Natural killer cell treated with Interleukin-12 subunit alpha and Interleukin-12 subunit beta and Interleukin-15 and Interleukin-18, amount 100 ng/mL, for 72 hours (primary cell): ENCODE data around the gene PTPRS. TPM values are rescaled to one million over a fixed set of nuclear protein-coding genes. Genes with fewer than 3 reads are reported as not detected.
A peak's percentile ranks its signal among the peaks of the same experiment; 100 is the strongest.

Experiments
- ATAC-seq, 2 donors: fragments of 150-1000 bp; cut with Tn5 transposase in 1 of 2; sonication (Bioruptor Pico), chemical (Tn5 transposase) in 1 of 2; 2 replicates each; pipeline ENCODE4 v1.10.0; 2021
- DNase-seq: peaks from one replicate; pipeline ENCODE4 v3.0.0; 2022; ENCODE audit warnings: low spot score
- H3K27ac Mint-ChIP-seq, 2 donors: 1 replicate in 1 of 2; 2 replicates in 1 of 2; pipeline ENCODE4 v1.8.0; 2022; ENCODE audit warnings: mixed read lengths in 2 of 2, mild to moderate bottlenecking in 1 of 2, moderate library complexity in 1 of 2
- H3K27me3 Mint-ChIP-seq, 2 donors: 1 replicate in 1 of 2; 2 replicates in 1 of 2; pipeline ENCODE4 v1.8.0; 2022; ENCODE audit warnings: mixed read lengths in 2 of 2
- H3K36me3 Mint-ChIP-seq: one replicate; pipeline ENCODE4 v1.8.0; 2022; ENCODE audit warnings: mixed read lengths
- H3K4me1 Mint-ChIP-seq, 2 donors: 1 replicate in 1 of 2; 2 replicates in 1 of 2; pipeline ENCODE4 v1.8.0; 2022; ENCODE audit warnings: low read depth in 2 of 2, mixed read lengths in 2 of 2, mild to moderate bottlenecking in 1 of 2
- H3K4me3 Mint-ChIP-seq: one replicate; pipeline ENCODE4 v1.8.0; 2022; ENCODE audit warnings: mixed read lengths
- H3K9me3 Mint-ChIP-seq: 2 replicates; pipeline ENCODE4 v1.8.0; 2022; ENCODE audit warnings: mixed read lengths
- total RNA-seq, 2 donors: library from RNA; stranded (reverse); gene quantifications; one replicate each; pipeline ENCODE4 v1.2.3, GENCODE V29; 2022

PTPRS gene
- total RNA-seq, 2 donors from 2014 or later, result 0.17 to 0.33 TPM

- H3K4me3 Mint-ChIP-seq, result no peak overlapping the region
These were observed 37.4 kb downstream of the PTPRS start for GRCh38 chr19:5303208-5303607.

GRCh38 chr19:5302396-5302795 lies 38.2 kb downstream of the PTPRS start:
- H3K36me3 Mint-ChIP-seq, result no peaks in the 10 kb centered on the region
- no peak overlapping the region for H3K4me3 Mint-ChIP-seq
- no peaks in the 10 kb centered on the region for H3K9me3 Mint-ChIP-seq
- no peak for DNase-seq
- peaks cover 0 to 10% of the 10 kb centered on the region in 2 donors for H3K27me3 Mint-ChIP-seq
- no peak for ATAC-seq
- no peak overlapping the region for H3K27ac Mint-ChIP-seq
- no peaks in the 10 kb centered on the region for H3K4me1 Mint-ChIP-seq

More at GRCh38 chr19:5303208-5303607, 37.4 kb downstream of the PTPRS start:
- H3K27ac Mint-ChIP-seq, result no peak overlapping the region
- peaks cover 0 to 12% of the 10 kb centered on the region in 2 donors for H3K27me3 Mint-ChIP-seq
- no peaks in the 10 kb centered on the region for H3K4me1 Mint-ChIP-seq
- H3K36me3 Mint-ChIP-seq, result no peaks in the 10 kb centered on the region
- no peak for ATAC-seq
- no peak for DNase-seq
- no peaks in the 10 kb centered on the region for H3K9me3 Mint-ChIP-seq

- Mint-ChIP-seq H3K9me3 (no peaks in the 10 kb centered on the region), H3K36me3 (no peaks in the 10 kb centered on the region), H3K4me3 (no peak overlapping the region), H3K4me1 (no peaks in the 10 kb centered on the region), H3K27me3 (peaks cover 0 to 10% of the 10 kb centered on the region in 2 donors), H3K27ac (no peak overlapping the region)
- DNase-seq (no peak), ATAC-seq (no peak)
These were observed 41.5 kb downstream of the PTPRS start for GRCh38 chr19:5299137-5299536.

GRCh38 chr19:5298471-5298901 lies 42.1 kb downstream of the PTPRS start:
- no peak for ATAC-seq
- DNase-seq, result no peak
- no peak overlapping the region for H3K27ac Mint-ChIP-seq
- H3K9me3 Mint-ChIP-seq, result no peaks in the 10 kb centered on the region
- H3K27me3 Mint-ChIP-seq, result peaks cover 0 to 10% of the 10 kb centered on the region in 2 donors
- H3K36me3 Mint-ChIP-seq, result no peaks in the 10 kb centered on the region
- no peak overlapping the region for H3K4me3 Mint-ChIP-seq
- H3K4me1 Mint-ChIP-seq, result no peaks in the 10 kb centered on the region

GRCh38 chr19:5297272-5297669 lies 43.3 kb downstream of the PTPRS start:
- DNase-seq (no peak), ATAC-seq (no peak)
- no peaks in the 10 kb centered on the region for H3K9me3 Mint-ChIP-seq
- peaks cover 0 to 1% of the 10 kb centered on the region in 2 donors for H3K4me1 Mint-ChIP-seq
- H3K27ac Mint-ChIP-seq, result no peak overlapping the region
- peaks cover 0 to 10% of the 10 kb centered on the region in 2 donors for H3K27me3 Mint-ChIP-seq
- no peaks in the 10 kb centered on the region for H3K36me3 Mint-ChIP-seq
- H3K4me3 Mint-ChIP-seq, result no peak overlapping the region

GRCh38 chr19:5296457-5297271 lies 43.9 kb downstream of the PTPRS start:
- ATAC-seq (no peak), DNase-seq (no peak)
- H3K9me3 Mint-ChIP-seq, result no peaks in the 10 kb centered on the region
- H3K27me3 Mint-ChIP-seq, result peaks cover 5 to 14% of the 10 kb centered on the region in 2 donors
- no peaks in the 10 kb centered on the region for H3K36me3 Mint-ChIP-seq
- no peak overlapping the region for H3K4me3 Mint-ChIP-seq
- no peak overlapping the region for H3K27ac Mint-ChIP-seq
- peaks cover 0 to 7% of the 10 kb centered on the region in 2 donors for H3K4me1 Mint-ChIP-seq

- Mint-ChIP-seq H3K27me3 (peaks cover 11 to 17% of the 10 kb centered on the region in 2 donors), H3K9me3 (no peaks in the 10 kb centered on the region), H3K4me3 (no peak overlapping the region), H3K27ac (no peak overlapping the region), H3K36me3 (no peaks in the 10 kb centered on the region), H3K4me1 (peaks cover 0 to 8% of the 10 kb centered on the region in 2 donors)
- no peak for DNase-seq
- ATAC-seq, result no peak
These were observed 44.6 kb downstream of the PTPRS start for GRCh38 chr19:5296021-5296420.

GRCh38 chr19:5294403-5295160 lies 46.0 kb downstream of the PTPRS start:
- DNase-seq, result no peak

GRCh38 chr19:5293612-5294378 lies 46.8 kb downstream of the PTPRS start:
- Mint-ChIP-seq H3K36me3 (no peaks in the 10 kb centered on the region), H3K4me1 (peaks cover 0 to 8% of the 10 kb centered on the region in 2 donors), H3K27me3 (peaks cover 11 to 14% of the 10 kb centered on the region in 2 donors), H3K4me3 (no peak overlapping the region), H3K9me3 (no peaks in the 10 kb centered on the region), H3K27ac (no peak overlapping the region)
- DNase-seq (no peak), ATAC-seq (no peak)

More at GRCh38 chr19:5294403-5295160, 46.0 kb downstream of the PTPRS start:
- no peak for ATAC-seq
- Mint-ChIP-seq H3K4me3 (peak overlapping the region; percentile 54), H3K27ac (no peak overlapping the region), H3K4me1 (peaks cover 0 to 8% of the 10 kb centered on the region in 2 donors), H3K36me3 (no peaks in the 10 kb centered on the region), H3K27me3 (peaks cover 11 to 17% of the 10 kb centered on the region in 2 donors), H3K9me3 (no peaks in the 10 kb centered on the region)

GRCh38 chr19:5292822-5293611 lies 47.6 kb downstream of the PTPRS start:
- Mint-ChIP-seq H3K4me1 (peaks cover 0 to 8% of the 10 kb centered on the region in 2 donors), H3K4me3 (no peak overlapping the region), H3K27me3 (peaks cover 11% of the 10 kb centered on the region in 2 donors), H3K9me3 (no peaks in the 10 kb centered on the region), H3K36me3 (no peaks in the 10 kb centered on the region), H3K27ac (no peak overlapping the region)
- ATAC-seq (peak; percentile 49 to 79), DNase-seq (no peak)

GRCh38 chr19:5292453-5292821 lies 48.2 kb downstream of the PTPRS start:
- Mint-ChIP-seq H3K9me3 (no peaks in the 10 kb centered on the region), H3K4me3 (no peak overlapping the region), H3K4me1 (peaks cover 0 to 8% of the 10 kb centered on the region in 2 donors), H3K36me3 (no peaks in the 10 kb centered on the region), H3K27me3 (peaks cover 11% of the 10 kb centered on the region in 2 donors), H3K27ac (no peak overlapping the region)
- ATAC-seq (no peak), DNase-seq (no peak)

GRCh38 chr19:5291588-5292193 lies 48.9 kb downstream of the PTPRS start:
- peaks cover 0 to 12% of the 10 kb centered on the region in 2 donors for H3K4me1 Mint-ChIP-seq
- H3K27ac Mint-ChIP-seq, result no peak overlapping the region
- no peaks in the 10 kb centered on the region for H3K9me3 Mint-ChIP-seq
- H3K4me3 Mint-ChIP-seq, result no peak overlapping the region
- H3K27me3 Mint-ChIP-seq, result peaks cover 11% of the 10 kb centered on the region in 2 donors
- DNase-seq, result no peak
- no peak for ATAC-seq
- H3K36me3 Mint-ChIP-seq, result no peaks in the 10 kb centered on the region
